Activated CD8-positive, alpha-beta memory T cell treated with anti-CD3 and anti-CD28 coated beads, Interleukin-2, amount 50 U/mL, for 24 hours (primary cell): ENCODE measurements around the gene SEC24B.
"Not testable (repeated sequence)": the region's sequence is repeated elsewhere in the genome, so short reads cannot be mapped to it uniquely, and the experiment has no call there.

Source experiments
- DNase-seq: peaks from one replicate; pipeline ENCODE4 v3.0.0-alpha.2; 2020; ENCODE audit errors: extremely low read depth

The SEC24B gene

GRCh38 chr4:109432696-109433095 lies 919 bp upstream of the SEC24B start:
- no peak for DNase-seq

- no peak for DNase-seq
These were observed 674 bp downstream of the SEC24B start for GRCh38 chr4:109434007-109434971.

DNA sequence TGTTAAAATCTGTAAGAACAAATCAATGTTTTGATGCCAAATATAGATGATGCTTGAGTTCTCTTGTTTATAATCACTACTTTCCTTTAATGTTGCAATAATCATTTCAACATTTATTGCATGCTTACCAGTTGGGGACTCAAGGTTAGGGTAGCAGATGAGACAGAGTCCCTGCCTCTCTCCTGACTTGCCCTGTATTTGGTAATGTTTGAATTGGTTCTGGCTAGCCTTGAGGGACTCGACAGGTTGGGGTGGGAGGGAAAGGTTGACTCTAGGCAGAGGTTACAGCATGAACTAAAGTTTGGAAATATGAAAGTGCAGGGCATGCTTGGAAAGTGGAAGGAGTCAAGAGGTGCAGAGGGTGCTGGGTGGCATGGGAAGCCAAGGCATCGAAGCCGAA lies 2.0 kb downstream of the SEC24B start:
- DNase-seq: no peak

DNA sequence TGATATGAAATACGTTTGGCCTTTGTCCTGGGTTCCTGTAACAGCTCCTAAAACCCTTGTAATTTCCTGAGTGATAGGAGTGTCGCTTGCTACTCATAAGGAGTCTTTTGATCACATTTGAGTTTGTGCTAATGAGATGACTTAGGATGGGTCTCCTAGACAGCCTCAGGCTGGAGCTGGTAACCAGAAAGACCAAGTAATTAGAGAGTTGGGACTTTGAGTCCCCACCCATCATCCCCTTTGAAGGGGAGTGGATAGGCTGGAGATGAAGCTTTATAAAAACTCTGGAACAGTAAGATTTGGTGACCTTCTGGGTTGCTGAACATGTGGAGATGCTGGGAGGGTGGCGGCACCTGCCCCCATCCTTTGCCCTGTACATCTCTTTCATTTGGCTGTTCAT lies 2.9 kb downstream of the SEC24B start:
- DNase-seq: no peak

GRCh38 chr4:109440948-109441347 lies 7.3 kb downstream of the SEC24B start:
- no peak for DNase-seq

GRCh38 chr4:109441862-109442458 lies 8.3 kb downstream of the SEC24B start:
- no peak for DNase-seq

DNA sequence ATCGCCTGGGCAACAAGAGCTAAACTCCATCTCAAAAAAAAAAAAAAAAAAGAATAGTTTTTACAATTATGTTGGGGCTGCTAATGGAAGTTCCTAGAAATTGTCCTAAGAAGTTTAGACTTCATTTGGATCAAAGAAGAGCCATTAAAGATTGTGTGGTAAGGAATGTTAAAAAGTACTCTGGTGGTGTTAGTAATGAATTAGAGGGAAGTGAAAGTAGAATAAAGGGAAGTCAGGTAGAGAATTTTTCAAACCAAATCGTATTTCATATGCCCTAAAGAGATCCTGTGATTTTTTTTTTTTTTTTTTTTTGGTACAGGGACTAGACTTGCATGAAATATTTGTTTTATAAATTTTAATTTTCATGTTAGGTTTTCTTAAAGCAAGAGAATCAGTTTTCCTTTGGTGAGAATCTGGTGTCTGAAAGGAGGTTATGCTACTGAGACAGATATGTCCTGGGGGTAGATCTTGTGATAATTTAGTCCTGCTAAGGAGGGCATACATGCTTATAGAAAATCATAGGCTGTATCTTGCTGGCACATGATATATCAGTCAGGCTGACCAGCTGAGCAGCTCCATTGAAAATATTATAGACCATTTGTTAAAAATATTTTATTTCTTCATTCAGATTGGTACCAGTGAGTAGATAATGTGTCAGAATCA lies 10.7 kb downstream of the SEC24B start:
- no peak for DNase-seq

DNA sequence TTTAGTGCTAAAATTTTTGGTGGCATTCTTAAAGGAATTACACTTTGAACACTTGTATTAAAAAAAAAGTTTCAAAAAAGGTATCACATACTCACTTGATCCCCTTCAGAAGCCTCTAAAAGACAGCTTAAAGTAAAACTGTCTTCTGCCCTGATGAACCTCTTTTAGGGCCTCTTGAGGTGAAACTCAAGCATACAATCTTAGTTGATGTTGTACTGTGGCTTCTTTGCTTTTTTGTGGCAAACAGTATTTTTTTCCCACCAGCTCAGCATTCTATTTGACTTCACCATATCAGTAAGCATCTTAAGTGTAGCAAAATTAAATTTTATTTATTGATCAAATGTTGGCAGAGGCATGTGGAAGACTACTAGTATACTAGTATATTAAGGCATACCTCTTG lies 13.7 kb downstream of the SEC24B start:
- no peak for DNase-seq

GRCh38 chr4:109451544-109452273 lies 18.1 kb downstream of the SEC24B start:
- DNase-seq: no peak

GRCh38 chr4:109453110-109453509 lies 19.5 kb downstream of the SEC24B start:
- not testable (repeated sequence) for DNase-seq

DNA sequence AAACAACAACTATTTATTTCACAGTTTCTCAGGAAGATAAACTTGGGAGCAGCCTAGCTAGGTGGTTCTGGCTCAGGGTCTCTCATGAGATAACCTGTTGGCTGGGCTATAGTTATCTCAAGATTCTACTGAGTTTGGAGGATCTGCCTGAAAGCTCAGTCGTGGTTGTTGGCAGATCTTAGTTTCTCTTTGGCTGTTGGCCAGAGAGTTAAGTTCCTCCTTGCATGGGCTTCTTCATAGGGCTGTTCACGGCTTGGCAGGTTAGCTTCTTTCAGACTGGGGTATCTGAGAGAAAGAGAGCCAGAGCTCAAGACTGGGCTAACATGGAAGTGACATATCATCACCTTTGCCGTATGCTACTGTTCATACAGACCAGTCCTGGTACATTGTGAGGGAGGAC lies 28.7 kb downstream of the SEC24B start:
- no peak for DNase-seq

- DNase-seq: no peak
These were observed 29.2 kb downstream of the SEC24B start for GRCh38 chr4:109462802-109463201.

- no peak for DNase-seq
These were observed 31.5 kb downstream of the SEC24B start for GRCh38 chr4:109465069-109465468.

DNA sequence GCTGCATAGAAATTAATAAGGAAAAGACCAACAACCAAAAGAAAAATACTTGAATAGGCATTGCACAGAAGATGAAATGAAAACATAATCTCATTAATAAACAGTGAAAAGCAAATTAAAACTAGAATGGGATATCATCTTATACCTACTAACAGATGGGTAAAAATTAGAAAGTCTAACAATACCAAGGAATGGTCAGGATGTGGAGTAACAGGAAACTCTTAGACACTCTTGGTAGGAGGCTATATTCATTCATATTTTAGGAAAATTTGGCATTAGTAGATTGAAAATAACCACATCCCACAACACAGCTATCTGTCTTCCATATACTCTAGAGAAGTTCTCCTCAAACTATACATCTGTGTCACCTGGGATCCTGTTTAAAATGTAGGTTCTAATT lies 36.3 kb downstream of the SEC24B start:
- no peak for DNase-seq

DNA sequence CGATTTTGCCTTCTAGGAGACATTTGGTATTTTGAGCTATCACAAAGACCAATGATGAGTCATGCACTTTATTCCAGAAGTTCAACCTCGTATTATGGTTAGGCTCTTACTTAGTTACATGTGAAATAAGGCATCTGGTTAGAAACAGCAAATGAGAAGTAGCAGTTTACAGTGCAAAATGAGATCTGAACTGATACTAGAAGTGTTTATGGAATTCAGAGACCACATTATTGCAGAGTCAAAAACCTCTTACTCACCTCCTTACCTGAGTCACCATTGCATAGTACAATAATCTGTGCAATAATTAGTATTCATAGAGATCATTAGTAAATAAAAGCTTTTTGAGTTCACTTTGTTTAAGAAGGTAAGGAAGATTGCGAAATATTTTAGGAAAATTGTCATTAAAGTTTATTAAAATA lies 38.7 kb downstream of the SEC24B start:
- no peak for DNase-seq

DNA sequence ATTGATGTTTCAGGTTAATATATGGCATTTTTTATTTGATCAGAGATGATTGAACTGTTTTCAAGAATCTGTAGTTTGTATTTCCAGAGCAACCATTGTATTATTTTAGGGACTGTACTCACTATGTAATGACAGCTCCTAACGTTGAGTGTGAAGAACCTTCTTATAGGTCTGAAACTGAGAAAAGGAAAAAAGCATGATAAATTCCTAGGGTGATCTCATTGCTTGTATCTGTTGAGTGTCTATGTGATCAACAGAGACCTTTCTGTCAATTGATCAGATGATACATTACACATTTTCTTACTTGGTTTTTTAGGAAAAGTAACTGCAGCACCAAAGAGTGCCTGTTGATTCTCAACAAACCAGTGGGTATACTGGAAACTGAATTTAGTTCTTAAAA lies 40.2 kb downstream of the SEC24B start:
- DNase-seq: no peak

GRCh38 chr4:109486007-109486406 lies 52.4 kb downstream of the SEC24B start:
- DNase-seq: no peak

DNA sequence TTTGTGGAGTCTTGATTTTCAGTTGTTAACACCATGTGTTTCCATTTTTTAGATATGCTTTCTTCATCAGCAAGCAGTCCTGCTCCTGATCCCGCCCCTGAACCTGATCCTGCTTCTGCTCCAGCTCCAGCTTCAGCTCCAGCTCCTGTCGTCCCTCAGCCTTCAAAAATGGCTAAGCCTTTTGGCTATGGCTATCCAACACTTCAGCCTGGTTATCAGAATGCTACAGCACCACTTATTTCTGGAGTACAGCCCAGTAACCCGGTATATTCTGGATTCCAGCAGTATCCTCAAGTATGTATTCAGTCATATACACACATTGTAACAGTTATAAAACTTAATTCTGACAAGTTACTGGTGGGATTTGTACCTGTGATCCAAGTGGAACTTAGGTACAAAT lies 60.9 kb downstream of the SEC24B start:
- DNase-seq: no peak

DNA sequence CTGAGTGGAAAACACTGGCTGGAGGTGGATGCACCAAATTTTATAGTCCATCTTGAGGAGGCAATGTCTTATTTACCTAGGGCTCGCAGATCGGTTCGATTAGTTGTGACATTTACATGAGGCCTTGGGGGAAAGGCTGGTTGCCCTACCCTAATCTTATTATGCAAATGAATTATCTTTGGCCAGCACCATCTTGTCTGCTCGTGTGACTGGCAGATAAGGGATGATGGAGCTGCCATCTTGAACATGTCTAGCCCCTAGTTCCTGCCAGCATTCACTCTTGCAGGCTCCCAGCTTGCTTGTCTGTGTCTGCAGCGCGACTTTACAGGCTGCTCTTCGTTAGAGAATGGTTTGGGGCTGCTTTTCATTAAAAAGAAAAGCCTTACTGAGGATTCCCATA lies 61.9 kb downstream of the SEC24B start:
- DNase-seq: no peak

DNA sequence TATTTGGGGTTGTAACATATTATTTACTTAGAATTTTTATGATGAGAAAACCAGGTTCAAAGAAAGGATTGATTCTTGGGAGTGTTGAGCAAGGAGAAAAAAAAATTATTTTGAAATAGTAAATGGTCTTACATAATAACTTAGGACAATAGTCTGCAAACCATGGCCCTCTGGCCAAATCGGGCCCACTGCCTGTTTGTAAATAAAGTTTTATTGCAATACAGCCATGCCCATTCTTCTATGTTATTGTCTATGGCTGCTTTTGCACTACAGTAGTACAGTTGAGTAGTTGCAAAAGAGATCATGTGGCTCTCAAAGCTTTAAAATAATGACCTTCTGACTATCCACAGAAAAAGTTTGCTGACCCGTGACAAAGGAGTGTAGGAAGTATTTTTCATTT lies 63.3 kb downstream of the SEC24B start:
- no peak for DNase-seq

- DNase-seq: no peak
These were observed 63.9 kb downstream of the SEC24B start for GRCh38 chr4:109497511-109497910.

GRCh38 chr4:109499513-109499912 lies 65.9 kb downstream of the SEC24B start:
- DNase-seq: no peak
